HEK293 (cell line): ENCODE data around the gene WIPF3.

Experiments used
- CTCF ChIA-PET: fragments of 350-600 bp; formaldehyde crosslinking; extraction: SDS; loops from one replicate; lab custom pipeline; 2021; ENCODE audit warnings: antibody characterized with exemption; lab: Yijun Ruan, JAX
- POLR2A ChIA-PET: fragments of 300-600 bp; formaldehyde crosslinking; extraction: SDS; loops from one replicate; lab custom pipeline; 2020; ENCODE audit warnings: antibody characterized with exemption, inconsistent platforms; lab: Yijun Ruan, JAX
- H3K27ac ChIP-seq: fragments of 200-500 bp; sonication (Bioruptor generic); 2 replicates; pipeline ENCODE4 v1.5.1; 2014; ENCODE audit warnings: low read depth, low read length, control low read depth, inconsistent platforms; ENCODE audit errors: extremely low read depth
- H3K36me3 ChIP-seq, 2 experiments: fragments of 200-500 bp in 1 of 2; sonication (Bioruptor generic) in 1 of 2; 1 replicate in 1 of 2; 2 replicates in 1 of 2; pipeline ENCODE4 v1.5.1; 2014 to 2017; ENCODE audit warnings: inconsistent platforms in 2 of 2, low read length in 2 of 2; ENCODE audit not compliant: control insufficient read depth in 2 of 2, insufficient read depth in 1 of 2
- H3K4me1 ChIP-seq: fragments of 200-500 bp; sonication (Bioruptor generic); 2 replicates; pipeline ENCODE4 v1.5.1; 2014; ENCODE audit warnings: mild to moderate bottlenecking, low read length, inconsistent platforms; ENCODE audit not compliant: control insufficient read depth, insufficient read depth
- H3K4me3 ChIP-seq: 2 replicates; pipeline ENCODE4 v1.5.1; 2011; ENCODE audit warnings: low read depth, mild to moderate bottlenecking, control low read depth, low read length, moderate library complexity
- H3K9me3 ChIP-seq: fragments of 200-500 bp; sonication (Bioruptor generic); 2 replicates; pipeline ENCODE4 v1.5.1; 2014; ENCODE audit warnings: low read depth, low read length, inconsistent platforms; ENCODE audit not compliant: control insufficient read depth, insufficient read depth
- FEZF1 ChIP-seq: fragments of 450-650 bp; formaldehyde crosslinking; IDR thresholded peaks from 2 replicates; pipeline ENCODE4 v1.5.1; 2016; ENCODE audit warnings: missing biosample characterization, missing genetic modification characterization
- IKZF3 ChIP-seq: fragments of 450-650 bp; IDR thresholded peaks from 2 replicates; pipeline ENCODE4 v1.5.0; 2018; ENCODE audit warnings: missing biosample characterization, mild to moderate bottlenecking, missing genetic modification characterization, moderate library complexity
- KLF8 ChIP-seq: fragments of 450-650 bp; formaldehyde crosslinking; IDR thresholded peaks from 2 replicates; pipeline ENCODE4 v1.5.1; 2016; ENCODE audit warnings: missing biosample characterization, missing genetic modification characterization
- PRDM6 ChIP-seq: fragments of 450-650 bp; formaldehyde crosslinking; IDR thresholded peaks from 2 replicates; pipeline ENCODE4 v1.5.1; 2017; ENCODE audit warnings: missing biosample characterization, missing genetic modification characterization
- RBAK ChIP-seq: fragments of 450-650 bp; formaldehyde crosslinking; IDR thresholded peaks from 2 replicates; pipeline ENCODE4 v1.5.1; 2016; ENCODE audit warnings: missing biosample characterization, missing genetic modification characterization
- SCRT2 ChIP-seq: fragments of 450-650 bp; formaldehyde crosslinking; IDR thresholded peaks from 2 replicates; pipeline ENCODE4 v1.5.1; 2016; ENCODE audit warnings: missing biosample characterization, missing genetic modification characterization
- SETDB1 ChIP-seq: IDR thresholded peaks from one replicate; pipeline ENCODE4 v1.6.1; 2017; ENCODE audit warnings: mild to moderate bottlenecking, low read length, moderate library complexity, mixed read lengths; ENCODE audit not compliant: insufficient read length
- TRIM28 ChIP-seq: IDR thresholded peaks from 2 replicates; pipeline ENCODE4 v1.6.1; 2011; ENCODE audit warnings: low read length, control low read depth, borderline replicate concordance
- ZBTB44 ChIP-seq: fragments of 450-650 bp; IDR thresholded peaks from 2 replicates; pipeline ENCODE4 v1.5.1; 2018; ENCODE audit warnings: missing biosample characterization, mild to moderate bottlenecking, missing genetic modification characterization
- ZFHX2 ChIP-seq: fragments of 450-650 bp; formaldehyde crosslinking; conservative IDR thresholded peaks from 2 replicates; pipeline ENCODE4 v1.5.1; 2016; ENCODE audit warnings: missing biosample characterization, missing genetic modification characterization
- ZIC2 ChIP-seq: fragments of 450-650 bp; formaldehyde crosslinking; IDR thresholded peaks from 2 replicates; pipeline ENCODE4 v1.5.1; 2016; ENCODE audit warnings: missing biosample characterization, missing genetic modification characterization
- ZNF140 ChIP-seq: fragments of 450-650 bp; formaldehyde crosslinking; IDR thresholded peaks from 2 replicates; pipeline ENCODE4 v1.5.1; 2016; ENCODE audit warnings: missing biosample characterization, missing genetic modification characterization
- ZNF155 ChIP-seq: fragments of 450-650 bp; formaldehyde crosslinking; IDR thresholded peaks from 2 replicates; pipeline ENCODE4 v1.5.1; 2016; ENCODE audit warnings: missing biosample characterization, missing genetic modification characterization
- ZNF174 ChIP-seq: fragments of 450-650 bp; formaldehyde crosslinking; IDR thresholded peaks from 2 replicates; pipeline ENCODE4 v1.5.0; 2017; ENCODE audit warnings: missing biosample characterization, mild to moderate bottlenecking, missing genetic modification characterization
- ZNF324 ChIP-seq: fragments of 450-650 bp; formaldehyde crosslinking; IDR thresholded peaks from 2 replicates; pipeline ENCODE4 v1.5.1; 2016; ENCODE audit warnings: missing biosample characterization, missing genetic modification characterization
- ZNF354C ChIP-seq: fragments of 450-650 bp; formaldehyde crosslinking; IDR thresholded peaks from 2 replicates; pipeline ENCODE4 v1.5.1; 2016; ENCODE audit warnings: missing biosample characterization, missing genetic modification characterization, low read depth, borderline replicate concordance
- ZNF366 ChIP-seq: fragments of 450-650 bp; formaldehyde crosslinking; conservative IDR thresholded peaks from 2 replicates; pipeline ENCODE4 v1.5.1; 2016; ENCODE audit warnings: missing biosample characterization, missing genetic modification characterization
- ZNF391 ChIP-seq: fragments of 450-650 bp; formaldehyde crosslinking; IDR thresholded peaks from 2 replicates; pipeline ENCODE4 v1.5.1; 2016; ENCODE audit warnings: low read depth, missing biosample characterization, missing genetic modification characterization, borderline replicate concordance
- ZNF449 ChIP-seq: fragments of 450-650 bp; formaldehyde crosslinking; IDR thresholded peaks from 2 replicates; pipeline ENCODE4 v1.5.1; 2017; ENCODE audit warnings: missing biosample characterization, mild to moderate bottlenecking, missing genetic modification characterization, moderate library complexity
- ZNF473 ChIP-seq: fragments of 450-650 bp; formaldehyde crosslinking; IDR thresholded peaks from 2 replicates; pipeline ENCODE4 v1.5.1; 2017; ENCODE audit warnings: missing biosample characterization, missing genetic modification characterization
- ZNF510 ChIP-seq: fragments of 450-650 bp; formaldehyde crosslinking; IDR thresholded peaks from 2 replicates; pipeline ENCODE4 v1.5.1; 2018; ENCODE audit warnings: mild to moderate bottlenecking, missing genetic modification characterization, missing biosample characterization; ENCODE audit not compliant: insufficient replicate concordance
- ZNF571 ChIP-seq: fragments of 450-650 bp; formaldehyde crosslinking; IDR thresholded peaks from 2 replicates; pipeline ENCODE4 v1.5.0; 2017; ENCODE audit warnings: missing biosample characterization, missing genetic modification characterization
- ZNF76 ChIP-seq: fragments of 450-650 bp; formaldehyde crosslinking; IDR thresholded peaks from 2 replicates; pipeline ENCODE4; 2016; ENCODE audit warnings: low read depth, missing biosample characterization, missing genetic modification characterization, borderline replicate concordance
- ZNF776 ChIP-seq: fragments of 450-650 bp; formaldehyde crosslinking; IDR thresholded peaks from 2 replicates; pipeline ENCODE4 v1.5.0; 2017; ENCODE audit warnings: missing biosample characterization, missing genetic modification characterization, borderline replicate concordance
- ZSCAN30 ChIP-seq: fragments of 450-650 bp; IDR thresholded peaks from 2 replicates; pipeline ENCODE4 v1.5.1; 2018; ENCODE audit warnings: missing biosample characterization, mild to moderate bottlenecking, missing genetic modification characterization, moderate library complexity
- ZXDB ChIP-seq: fragments of 450-650 bp; formaldehyde crosslinking; IDR thresholded peaks from 2 replicates; pipeline ENCODE4 v1.5.1; 2016; ENCODE audit warnings: missing biosample characterization, missing genetic modification characterization

Gene WIPF3

GRCh38 chr7:29841926-29842701 is 35.8 kb downstream of the WIPF3 start (continued):
- TF ChIP-seq TRIM28 (no peak), RBAK (tag by site-specific recombination) (no peak), PRDM6 (tag by site-specific recombination) (no peak), ZNF354C (tag by site-specific recombination) (no peak)

GRCh38 chr7:29843093-29843492 is 36.8 kb downstream of the WIPF3 start:
- ChIA-PET POLR2A (no interaction called here), CTCF (interaction anchor here (1.2 kb wide), 1 partner anchor 11 kb away, joined by 5 read pairs; no protein-coding TSS in a partner anchor)
- H3K36me3 ChIP-seq = no peaks in the 10 kb centered on the region
- no peak for TF ChIP-seq ZNF391 (tag by site-specific recombination)
- no peak for TF ChIP-seq ZFHX2 (tag by site-specific recombination)
- TF ChIP-seq KLF8 (tag by site-specific recombination) = no peak
- TF ChIP-seq ZBTB44 (tag by site-specific recombination) = no peak
- no peak for TF ChIP-seq ZNF366
- no peak for TF ChIP-seq ZNF76 (tag by site-specific recombination)
- no peak for TF ChIP-seq ZNF155 (tag by site-specific recombination)
- TF ChIP-seq ZNF776 (tag by site-specific recombination) = no peak
- TF ChIP-seq ZNF174 (tag by site-specific recombination) = no peak
- TF ChIP-seq ZSCAN30 = no peak
- no peak for TF ChIP-seq ZNF473 (tag by site-specific recombination)
- no peak for TF ChIP-seq ZNF140
- TF ChIP-seq ZNF449 = no peak
- no peaks in the 10 kb centered on the region for H3K9me3 ChIP-seq
- no peaks in the 10 kb centered on the region for H3K4me1 ChIP-seq
- no peak overlapping the region for H3K4me3 ChIP-seq
- H3K27ac ChIP-seq = no peak overlapping the region

- H3K36me3 ChIP-seq = no peaks in the 10 kb centered on the region
- TF ChIP-seq SCRT2 = no peak
- TF ChIP-seq ZXDB = no peak
- TF ChIP-seq FEZF1 (tag by site-specific recombination) = no peak
- TF ChIP-seq ZNF571 (tag by site-specific recombination) = no peak
- no peak for TF ChIP-seq ZNF510 (tag by site-specific recombination)
- no peak for TF ChIP-seq ZIC2 (tag by site-specific recombination)
- TF ChIP-seq IKZF3 (tag by site-specific recombination) = no peak
- no peak for TF ChIP-seq ZNF324 (tag by site-specific recombination)
- TF ChIP-seq SETDB1 = no peak
- TF ChIP-seq ZNF449 = no peak
- H3K27ac ChIP-seq = no peak overlapping the region
- CTCF ChIA-PET = interaction anchor here (1.2 kb wide), 1 partner anchor 10 kb away, joined by 5 read pairs; no protein-coding TSS in a partner anchor
- POLR2A ChIA-PET = no interaction called here
- no peaks in the 10 kb centered on the region for H3K4me1 ChIP-seq
- H3K4me3 ChIP-seq = no peak overlapping the region
- H3K9me3 ChIP-seq = no peaks in the 10 kb centered on the region
Observed at GRCh38 chr7:29843726-29844125, 37.4 kb downstream of the WIPF3 start.
